Activated naive CD8-positive, alpha-beta T cell treated with anti-CD3 and anti-CD28 coated beads, Interleukin-2, amount 50 U/mL, for 16 hours (primary cell): ENCODE measurements around the gene PFKFB3.

Experiments used
- DNase-seq: peaks from one replicate; pipeline ENCODE4 v3.0.0-alpha.2; 2020; ENCODE audit warnings: low read depth, low spot score

The PFKFB3 gene

DNA sequence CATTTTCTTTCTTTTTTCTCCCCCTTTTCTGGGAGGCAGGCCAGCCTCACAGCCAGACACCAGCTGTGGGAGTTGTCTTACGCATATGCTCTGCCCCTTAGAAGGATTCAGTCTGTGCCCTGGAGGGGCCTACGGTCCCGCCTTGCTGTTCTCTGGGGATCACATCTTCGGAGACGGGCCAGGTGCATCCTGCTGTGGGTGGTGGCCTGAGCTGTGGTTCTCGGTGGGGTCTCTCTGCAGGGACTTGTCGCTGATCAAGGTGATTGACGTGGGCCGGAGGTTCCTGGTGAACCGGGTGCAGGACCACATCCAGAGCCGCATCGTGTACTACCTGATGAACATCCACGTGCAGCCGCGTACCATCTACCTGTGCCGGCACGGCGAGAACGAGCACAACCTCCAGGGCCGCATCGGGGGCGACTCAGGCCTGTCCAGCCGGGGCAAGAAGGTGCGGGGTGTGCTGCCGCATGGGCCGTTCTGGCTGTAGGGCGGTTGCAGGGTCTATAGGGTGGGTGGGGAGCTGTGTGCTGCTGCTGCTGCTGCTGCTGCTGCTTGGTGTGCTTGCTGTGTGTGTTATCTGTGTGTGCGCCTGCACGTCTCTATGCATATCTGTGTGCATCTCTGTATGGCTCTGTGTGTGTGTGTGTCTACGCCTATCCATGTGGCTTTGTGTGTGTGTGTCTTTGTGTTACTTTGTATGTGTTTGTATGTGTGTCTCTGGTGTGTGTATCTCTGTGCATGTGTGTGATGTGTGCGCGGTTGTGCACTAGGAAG is 17.9 kb downstream of the PFKFB3 start:
- no peak for DNase-seq

GRCh38 chr10:6221192-6221940 is 18.6 kb downstream of the PFKFB3 start:
- no peak for DNase-seq

DNA sequence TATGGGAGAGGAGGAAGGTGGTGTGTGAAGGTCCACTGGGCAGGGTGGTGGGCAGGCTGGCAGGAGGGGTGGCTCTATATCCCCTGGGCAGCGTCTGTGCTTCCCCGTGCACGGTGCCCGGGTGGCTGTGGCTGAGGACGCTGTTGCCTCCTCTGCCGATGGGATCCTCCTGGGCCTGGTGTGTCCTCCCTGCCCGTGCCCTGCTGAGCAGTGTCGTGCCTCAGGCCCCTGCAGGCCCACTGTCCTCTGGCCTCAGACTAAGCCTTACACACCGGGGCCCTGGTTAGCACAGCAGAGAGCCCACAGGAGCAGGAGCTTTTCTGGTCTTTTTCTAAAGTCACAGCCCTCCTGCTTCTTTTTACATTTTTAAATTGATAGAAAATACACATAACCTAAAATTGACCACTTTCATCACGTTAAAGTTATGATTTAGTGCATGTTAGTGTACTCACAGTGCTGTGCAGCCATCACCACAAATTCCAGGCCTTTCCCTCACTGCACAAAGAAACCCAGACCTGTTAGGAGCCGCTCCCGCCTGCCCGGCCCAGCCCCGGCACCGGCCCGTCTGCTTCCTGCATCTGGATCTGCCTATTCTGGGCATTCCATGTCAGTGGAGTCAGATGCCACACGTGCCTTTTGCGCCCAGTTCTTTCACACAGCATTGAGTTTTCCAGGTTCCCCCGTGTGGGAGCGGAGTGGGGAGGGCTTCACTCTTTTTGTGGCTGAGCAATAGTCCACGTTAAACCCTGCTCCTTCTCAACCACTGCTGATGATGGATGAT is 19.4 kb downstream of the PFKFB3 start:
- no peak for DNase-seq

GRCh38 chr10:6222755-6223154 is 20.0 kb downstream of the PFKFB3 start:
- DNase-seq: no peak

GRCh38 chr10:6223981-6224380 is 21.2 kb downstream of the PFKFB3 start:
- no peak for DNase-seq

- no peak for DNase-seq
Measured at GRCh38 chr10:6224781-6225180, 22.0 kb downstream of the PFKFB3 start.

DNA sequence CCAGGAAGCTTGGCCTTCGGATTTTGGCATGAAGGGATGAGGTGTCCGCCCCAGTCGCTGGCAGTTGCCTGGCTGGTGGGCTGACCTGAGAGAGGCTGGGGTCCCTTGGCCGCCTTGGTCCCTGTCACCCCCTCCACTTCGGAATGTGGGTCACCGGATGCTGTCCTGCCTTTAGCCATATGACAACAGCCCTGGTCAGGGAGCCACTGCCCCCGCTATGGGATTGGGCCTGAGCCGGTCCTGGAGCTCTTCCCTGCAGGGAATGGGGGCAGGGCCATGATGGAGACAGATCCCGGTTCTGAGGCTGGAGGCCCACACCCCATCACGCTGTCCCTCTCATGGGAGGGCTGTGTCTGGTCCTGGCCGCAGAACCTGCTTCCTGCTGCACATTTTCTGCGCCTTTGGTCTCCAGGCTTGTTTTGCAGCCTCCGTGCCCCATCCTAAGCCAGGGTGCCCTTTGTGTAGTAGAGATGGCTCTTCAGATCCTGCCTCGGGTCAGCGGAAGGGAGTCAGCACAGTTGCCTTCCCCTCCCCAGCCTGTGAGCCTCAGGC is 22.6 kb downstream of the PFKFB3 start:
- DNase-seq: no peak

DNA sequence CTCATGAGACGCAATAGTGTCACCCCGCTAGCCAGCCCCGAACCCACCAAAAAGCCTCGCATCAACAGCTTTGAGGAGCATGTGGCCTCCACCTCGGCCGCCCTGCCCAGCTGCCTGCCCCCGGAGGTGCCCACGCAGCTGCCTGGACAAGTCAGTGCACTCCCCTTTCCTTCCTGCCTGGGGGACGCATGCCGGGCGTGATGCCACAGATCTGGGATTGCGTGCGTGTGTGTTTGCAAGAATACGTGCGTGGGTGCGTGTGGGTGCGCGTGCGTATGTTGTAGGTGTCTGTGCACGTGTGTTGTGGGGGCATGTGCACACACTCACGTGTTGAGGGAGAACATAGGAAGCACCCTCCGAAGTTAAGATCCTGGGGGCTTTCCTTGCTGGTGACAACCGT is 23.5 kb downstream of the PFKFB3 start:
- DNase-seq: no peak

DNA sequence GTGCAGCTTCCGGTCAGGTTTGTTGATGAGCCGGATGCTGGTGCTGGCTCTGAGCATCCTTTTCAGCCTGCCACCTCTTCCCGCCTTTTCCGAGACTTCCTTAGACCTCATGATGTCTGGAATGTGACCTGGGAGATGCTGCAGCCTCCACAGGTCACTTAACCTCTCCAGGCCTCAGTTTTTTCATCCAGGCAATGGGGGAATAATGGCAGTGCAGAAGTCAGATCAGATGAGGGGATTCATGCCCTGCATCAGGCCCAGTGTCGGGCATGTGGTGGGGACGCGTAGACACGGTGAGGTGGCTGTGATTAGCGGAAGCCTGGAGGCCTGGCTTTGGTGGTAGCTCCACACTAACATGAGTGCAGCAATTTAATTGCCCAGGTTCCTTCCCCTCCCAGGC is 24.6 kb downstream of the PFKFB3 start:
- DNase-seq: no peak

GRCh38 chr10:6228010-6228511 is 25.3 kb downstream of the PFKFB3 start:
- DNase-seq: no peak

- DNase-seq: no peak
Measured at GRCh38 chr10:6228647-6229046, 25.9 kb downstream of the PFKFB3 start.

DNA sequence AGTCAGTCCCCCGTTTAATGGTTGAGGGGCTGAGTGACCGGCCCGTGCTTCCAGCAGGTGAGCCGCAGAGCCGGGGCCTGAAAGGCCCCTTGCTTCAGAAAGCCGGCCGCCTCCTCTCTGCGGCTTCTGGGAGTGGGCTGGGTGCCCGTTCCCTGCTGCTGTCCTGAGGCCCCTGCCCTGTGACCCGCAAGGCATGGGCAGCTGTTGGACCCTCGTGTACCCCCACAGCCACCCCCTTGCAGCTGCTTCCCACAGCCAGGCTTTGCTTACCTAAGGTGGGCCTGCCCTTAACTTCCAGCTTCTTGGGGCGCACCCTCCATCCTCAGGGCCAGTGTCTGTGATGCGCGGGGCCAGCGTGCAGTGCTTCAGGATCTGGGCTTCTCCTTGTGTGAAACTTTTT is 26.6 kb downstream of the PFKFB3 start:
- DNase-seq: no peak

DNA sequence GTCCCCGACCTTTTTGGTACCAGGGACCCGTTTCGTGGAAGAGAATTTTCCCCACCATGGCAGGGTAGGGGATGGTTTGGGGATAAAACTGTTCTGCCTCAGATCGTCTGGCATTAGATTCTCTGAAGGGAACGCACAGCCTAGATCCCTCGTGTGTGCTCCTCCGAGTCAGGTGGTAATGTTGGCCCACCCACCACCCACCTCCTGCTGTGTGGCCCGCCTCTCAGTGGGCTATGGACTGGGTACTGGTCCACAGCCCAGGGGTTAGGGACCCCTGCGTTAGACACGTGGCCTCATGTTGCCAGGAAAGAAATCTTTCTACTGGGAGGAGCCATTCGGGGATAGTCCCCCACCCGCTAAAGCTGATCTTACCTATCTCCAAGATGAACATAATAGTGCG is 27.0 kb downstream of the PFKFB3 start:
- no peak for DNase-seq

DNA sequence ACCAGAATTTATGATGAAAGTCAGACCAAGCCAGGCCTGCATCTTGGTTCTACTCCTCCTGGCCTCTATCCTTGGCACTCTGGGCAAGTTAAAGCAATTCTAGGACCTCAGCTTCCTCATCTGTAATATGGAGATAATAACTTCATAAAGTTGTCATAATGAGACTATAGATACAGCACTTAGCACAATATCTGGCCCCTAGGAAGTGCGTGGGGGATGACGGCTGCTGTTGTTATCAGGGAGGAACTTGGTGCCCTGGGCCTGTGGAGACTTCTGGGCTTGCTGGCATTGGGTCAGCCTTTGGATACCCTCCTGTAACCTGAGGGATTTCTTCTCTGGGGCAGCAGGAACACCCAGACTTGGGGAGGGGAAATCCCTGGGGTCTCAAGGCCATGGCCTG is 27.6 kb downstream of the PFKFB3 start:
- no peak for DNase-seq

DNA sequence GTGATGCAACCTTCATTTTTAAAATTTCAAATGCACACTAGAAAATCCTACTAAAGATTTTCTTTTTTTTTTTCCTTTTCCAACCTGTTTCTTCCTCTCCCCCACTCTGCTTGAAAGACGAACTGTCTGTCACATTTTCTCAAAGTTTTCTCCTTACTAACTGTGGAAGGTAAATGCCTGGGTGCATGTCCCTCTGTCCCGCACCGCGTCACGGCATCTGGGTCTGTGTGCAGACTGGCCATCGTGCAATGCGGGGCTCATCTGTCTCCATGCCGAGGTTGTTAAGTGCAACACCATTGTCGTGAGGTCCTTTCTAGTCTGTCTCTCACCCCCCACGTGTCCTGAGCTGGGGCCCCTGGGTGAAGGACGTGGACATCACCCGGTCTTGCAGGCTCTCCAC is 28.4 kb downstream of the PFKFB3 start:
- DNase-seq: no peak

GRCh38 chr10:6231730-6232129 is 29.0 kb downstream of the PFKFB3 start:
- DNase-seq: no peak

DNA sequence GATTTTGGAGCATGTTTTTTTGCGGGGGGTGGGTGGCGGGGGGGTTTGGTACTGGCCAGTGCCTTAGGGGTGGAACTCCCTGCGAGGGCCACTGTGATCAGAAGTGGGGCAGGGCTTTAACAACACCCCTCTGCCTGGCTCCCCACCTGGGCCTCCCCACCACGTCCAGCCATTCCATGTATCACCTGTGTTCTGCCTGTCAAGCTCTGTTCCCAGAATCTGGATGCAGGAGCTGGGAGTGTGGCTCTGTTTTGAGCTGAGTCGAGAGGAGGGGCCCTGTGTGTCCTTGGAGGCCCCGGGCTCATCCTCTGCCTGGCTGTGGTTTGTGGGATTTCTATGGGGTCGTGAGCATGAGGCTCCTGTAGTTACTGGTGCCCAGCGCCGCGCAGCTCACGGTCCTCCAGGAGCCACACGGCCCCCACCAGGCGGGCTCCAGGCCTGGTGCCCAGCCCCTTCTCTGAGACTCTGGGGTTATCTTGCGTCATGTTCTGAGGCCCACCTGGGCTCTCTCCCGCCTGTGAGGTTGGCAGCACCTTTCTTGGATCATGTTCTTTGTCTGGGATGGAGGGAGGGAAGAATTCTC is 29.6 kb downstream of the PFKFB3 start:
- no peak for DNase-seq

GRCh38 chr10:6232846-6233724 is 30.4 kb downstream of the PFKFB3 start:
- no peak for DNase-seq

DNA sequence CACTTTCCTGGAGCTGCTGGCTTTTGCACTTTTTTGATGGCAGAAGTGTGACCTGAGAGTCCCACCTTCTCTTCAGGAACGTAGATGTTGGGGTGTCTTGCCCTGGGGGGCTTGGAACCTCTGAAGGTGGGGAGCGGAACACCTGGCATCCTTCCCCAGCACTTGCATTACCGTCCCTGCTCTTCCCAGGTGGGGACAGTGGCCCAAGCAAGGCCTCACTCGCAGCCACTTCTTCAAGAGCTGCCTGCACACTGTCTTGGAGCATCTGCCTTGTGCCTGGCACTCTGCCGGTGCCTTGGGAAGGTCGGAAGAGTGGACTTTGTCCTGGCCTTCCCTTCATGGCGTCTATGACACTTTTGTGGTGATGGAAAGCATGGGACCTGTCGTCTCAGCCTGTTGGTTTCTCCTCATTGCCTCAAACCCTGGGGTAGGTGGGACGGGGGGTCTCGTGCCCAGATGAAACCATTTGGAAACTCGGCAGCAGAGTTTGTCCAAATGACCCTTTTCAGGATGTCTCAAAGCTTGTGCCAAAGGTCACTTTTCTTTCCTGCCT is 31.1 kb downstream of the PFKFB3 start:
- DNase-seq: no peak

DNA sequence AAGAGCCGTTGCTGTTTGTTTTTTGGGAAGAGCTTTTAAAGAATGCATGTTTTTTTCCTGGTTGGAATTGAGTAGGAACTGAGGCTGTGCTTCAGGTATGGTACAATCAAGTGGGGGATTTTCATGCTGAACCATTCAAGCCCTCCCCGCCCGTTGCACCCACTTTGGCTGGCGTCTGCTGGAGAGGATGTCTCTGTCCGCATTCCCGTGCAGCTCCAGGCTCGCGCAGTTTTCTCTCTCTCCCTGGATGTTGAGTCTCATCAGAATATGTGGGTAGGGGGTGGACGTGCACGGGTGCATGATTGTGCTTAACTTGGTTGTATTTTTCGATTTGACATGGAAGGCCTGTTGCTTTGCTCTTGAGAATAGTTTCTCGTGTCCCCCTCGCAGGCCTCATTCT is 31.6 kb downstream of the PFKFB3 start:
- no peak for DNase-seq
